HG02798 (cell line): ENCODE data around the gene CDYL2.

Experiments
- ATAC-seq: cut with Tn5 transposase; IDR thresholded peaks from one replicate; pipeline ENCODE4 v1.9.1; 2021; ENCODE audit warnings: mild to moderate bottlenecking; ENCODE audit not compliant: unreplicated experiment, poor library complexity

CDYL2 gene

GRCh38 chr16:80681436-80681835 is 123.0 kb downstream of the CDYL2 start:
- no peak for ATAC-seq

GRCh38 chr16:80680839-80681238 is 123.6 kb downstream of the CDYL2 start:
- no peak for ATAC-seq

GRCh38 chr16:80680046-80680445 is 124.4 kb downstream of the CDYL2 start:
- no peak for ATAC-seq

GRCh38 chr16:80674884-80675283 is 129.5 kb downstream of the CDYL2 start:
- no peak for ATAC-seq

GRCh38 chr16:80672379-80672778 is 132.0 kb downstream of the CDYL2 start:
- no peak for ATAC-seq

- peak; percentile 55 for ATAC-seq
These were observed 133.0 kb downstream of the CDYL2 start for GRCh38 chr16:80671281-80671849.

GRCh38 chr16:80670170-80670865 is 134.1 kb downstream of the CDYL2 start:
- no peak for ATAC-seq

- no peak for ATAC-seq
These were observed 134.7 kb downstream of the CDYL2 start for GRCh38 chr16:80669673-80670072.

- no peak for ATAC-seq
These were observed 136.5 kb downstream of the CDYL2 start for GRCh38 chr16:80667925-80668324.

- no peak for ATAC-seq
These were observed 137.2 kb downstream of the CDYL2 start for GRCh38 chr16:80667251-80667560.

- ATAC-seq, result no peak
These were observed 137.8 kb downstream of the CDYL2 start for GRCh38 chr16:80666378-80667250.

GRCh38 chr16:80665356-80665755 is 139.0 kb downstream of the CDYL2 start:
- ATAC-seq, result no peak

- no peak for ATAC-seq
These were observed 139.6 kb downstream of the CDYL2 start for GRCh38 chr16:80664786-80665185.

- no peak for ATAC-seq
These were observed 140.2 kb downstream of the CDYL2 start for GRCh38 chr16:80664226-80664625.

- no peak for ATAC-seq
These were observed 141.3 kb downstream of the CDYL2 start for GRCh38 chr16:80663078-80663477.

GRCh38 chr16:80659865-80660264 is 144.5 kb downstream of the CDYL2 start:
- ATAC-seq, result no peak

GRCh38 chr16:80656711-80657150 is 147.7 kb downstream of the CDYL2 start:
- peak; percentile 87 for ATAC-seq

GRCh38 chr16:80656161-80656560 is 148.2 kb downstream of the CDYL2 start:
- no peak for ATAC-seq

- ATAC-seq, result no peak
These were observed 148.6 kb downstream of the CDYL2 start for GRCh38 chr16:80655751-80656150.

- no peak for ATAC-seq
These were observed 150.1 kb downstream of the CDYL2 start for GRCh38 chr16:80654094-80654862.

GRCh38 chr16:80652441-80652840 is 152.0 kb downstream of the CDYL2 start:
- no peak for ATAC-seq
